ENCODE results near the gene ZNF592. TPM values are rescaled to one million over a fixed set of nuclear protein-coding genes. Genes with fewer than 3 reads are reported as not detected.

ZNF592 gene
- polyA plus RNA-seq, 1 donor from 2014 or later, result 3.9 TPM

DNA sequence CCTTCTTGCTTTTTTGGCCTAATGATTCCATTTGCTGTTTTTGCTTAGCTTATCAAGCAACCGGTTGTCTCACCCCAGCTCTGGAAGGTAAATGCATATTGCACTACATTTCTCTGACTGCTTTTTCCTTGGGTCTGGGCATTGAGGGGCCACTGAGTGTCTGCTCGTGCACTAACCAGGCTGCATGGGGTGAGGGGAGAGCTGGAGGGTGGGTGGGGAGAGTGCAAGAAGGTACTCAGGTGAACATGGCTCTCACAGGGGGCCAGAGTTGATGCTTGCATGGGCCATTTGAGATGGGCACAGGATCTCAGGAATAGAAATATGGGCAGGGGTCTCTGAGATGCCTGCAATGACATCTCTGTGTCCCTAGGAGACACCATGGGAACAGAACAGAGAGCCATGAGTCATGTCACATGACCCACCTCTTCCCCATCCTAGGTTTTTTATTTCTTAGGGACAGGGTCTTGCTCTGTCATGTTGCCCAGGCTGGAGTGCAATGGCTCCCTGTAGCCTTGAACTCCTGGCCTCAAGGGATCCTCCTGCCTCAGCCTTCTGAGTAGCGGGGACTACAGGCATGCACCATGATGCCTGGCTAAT is 75.0 kb downstream of the ZNF592 start:
- no peaks in the 10 kb centered on the region for H3K9me3 ChIP-seq (ENCODE audit: low read length)
- TF ChIP-seq SMC3 (conservative IDR thresholded peaks at IDR 0.05; ENCODE audit: poor library complexity) (no peak), EP300 (conservative IDR thresholded peaks at IDR 0.05; ENCODE audit: poor library complexity, severe bottlenecking) (no peak), TAF1 (IDR thresholded peaks at IDR 0.05; ENCODE audit: low read depth) (no peak), POLR2AphosphoS5 (IDR thresholded peaks at IDR 0.05) (no peak), REST (IDR thresholded peaks at IDR 0.05; ENCODE audit: borderline replicate concordance) (no peak), RAD21 (conservative IDR thresholded peaks at IDR 0.05) (no peak), MXI1 (conservative IDR thresholded peaks at IDR 0.05; ENCODE audit: poor library complexity, severe bottlenecking) (no peak)
- TF ChIP-seq, protein P1, sequence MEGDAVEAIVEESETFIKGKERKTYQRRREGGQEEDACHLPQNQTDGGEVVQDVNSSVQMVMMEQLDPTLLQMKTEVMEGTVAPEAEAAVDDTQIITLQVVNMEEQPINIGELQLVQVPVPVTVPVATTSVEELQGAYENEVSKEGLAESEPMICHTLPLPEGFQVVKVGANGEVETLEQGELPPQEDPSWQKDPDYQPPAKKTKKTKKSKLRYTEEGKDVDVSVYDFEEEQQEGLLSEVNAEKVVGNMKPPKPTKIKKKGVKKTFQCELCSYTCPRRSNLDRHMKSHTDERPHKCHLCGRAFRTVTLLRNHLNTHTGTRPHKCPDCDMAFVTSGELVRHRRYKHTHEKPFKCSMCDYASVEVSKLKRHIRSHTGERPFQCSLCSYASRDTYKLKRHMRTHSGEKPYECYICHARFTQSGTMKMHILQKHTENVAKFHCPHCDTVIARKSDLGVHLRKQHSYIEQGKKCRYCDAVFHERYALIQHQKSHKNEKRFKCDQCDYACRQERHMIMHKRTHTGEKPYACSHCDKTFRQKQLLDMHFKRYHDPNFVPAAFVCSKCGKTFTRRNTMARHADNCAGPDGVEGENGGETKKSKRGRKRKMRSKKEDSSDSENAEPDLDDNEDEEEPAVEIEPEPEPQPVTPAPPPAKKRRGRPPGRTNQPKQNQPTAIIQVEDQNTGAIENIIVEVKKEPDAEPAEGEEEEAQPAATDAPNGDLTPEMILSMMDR (IDR thresholded peaks at IDR 0.05; ENCODE audit: poor library complexity, severe bottlenecking), result no peak
- no peak overlapping the region for H2AFZ ChIP-seq (ENCODE audit: low read depth, low read length)

DNA sequence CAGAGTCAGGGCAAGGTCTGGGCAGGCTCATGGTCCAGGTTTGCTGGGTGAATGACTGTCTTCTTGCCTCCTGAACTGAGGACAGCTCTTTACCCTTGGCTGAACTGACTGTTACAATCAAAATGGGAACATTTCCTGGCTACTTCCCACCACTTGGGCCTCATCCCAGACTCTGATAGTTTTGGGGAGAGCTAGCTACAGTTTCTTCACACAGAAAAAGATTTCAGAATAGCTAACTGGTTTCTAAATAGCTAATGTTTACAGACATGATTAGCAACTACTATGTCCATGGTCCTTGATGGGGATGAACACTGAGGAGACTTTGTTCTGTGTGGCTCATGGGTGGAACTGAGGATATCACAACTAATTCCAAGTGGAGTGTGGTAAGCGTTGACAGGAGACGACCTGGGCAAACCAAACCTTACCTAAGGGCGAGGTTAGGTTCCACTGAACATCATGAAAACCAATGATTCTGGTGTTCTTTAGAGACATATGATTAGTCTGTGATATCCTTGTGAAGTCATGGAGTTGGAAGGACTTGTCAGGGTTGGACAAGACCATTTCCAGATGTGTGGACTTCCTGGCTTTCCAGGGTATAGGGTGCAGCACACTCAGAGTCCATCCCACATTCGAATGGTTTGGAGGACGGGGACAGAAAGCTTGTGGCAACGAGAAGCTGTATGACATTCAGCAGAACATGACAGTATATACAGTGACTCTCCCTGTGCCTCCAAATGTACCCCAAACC is 76.0 kb downstream of the ZNF592 start:
- Histone ChIP-seq H3K27ac (ENCODE audit: low read length) (no peak overlapping the region), H3K27me3 (ENCODE audit: insufficient read depth, low read depth, low read length) (no peaks in the 10 kb centered on the region), H3K4me2 (ENCODE audit: low read length) (no peak overlapping the region), H3K9me3 (ENCODE audit: low read length) (no peaks in the 10 kb centered on the region), H3K36me3 (ENCODE audit: insufficient read depth, low read length) (no peaks in the 10 kb centered on the region), H4K20me1 (ENCODE audit: insufficient read depth) (no peaks in the 10 kb centered on the region), H3K79me2 (replicated peaks; ENCODE audit: insufficient read depth, low read length) (no peaks in the 10 kb centered on the region), H3F3A (ENCODE audit: insufficient read depth, low read length, poor library complexity, severe bottlenecking) (no peaks in the 10 kb centered on the region), H3K9me2 (ENCODE audit: insufficient read depth, low read length) (no peaks in the 10 kb centered on the region), H2AFZ (ENCODE audit: low read depth, low read length) (no peak overlapping the region), H3K4me3 (ENCODE audit: low read length) (no peak overlapping the region), H3K9ac (ENCODE audit: low read length) (no peak overlapping the region)
- no peak for TF ChIP-seq REST (IDR thresholded peaks at IDR 0.05; ENCODE audit: borderline replicate concordance)
- no peak for TF ChIP-seq RAD21 (conservative IDR thresholded peaks at IDR 0.05)

More for the DNA sequence above, 75.0 kb downstream of the ZNF592 start:
- no peaks in the 10 kb centered on the region for H4K20me1 ChIP-seq (ENCODE audit: insufficient read depth)
- no peaks in the 10 kb centered on the region for H3K79me2 ChIP-seq (replicated peaks; ENCODE audit: insufficient read depth, low read length)
- H3K27me3 ChIP-seq (ENCODE audit: insufficient read depth, low read depth, low read length), result no peaks in the 10 kb centered on the region
- H3K4me2 ChIP-seq (ENCODE audit: low read length), result no peak overlapping the region
- H3K9me2 ChIP-seq (ENCODE audit: insufficient read depth, low read length), result no peaks in the 10 kb centered on the region
- H3K36me3 ChIP-seq (ENCODE audit: insufficient read depth, low read length), result no peaks in the 10 kb centered on the region
- H3K9ac ChIP-seq (ENCODE audit: low read length), result no peak overlapping the region
- H3K4me3 ChIP-seq (ENCODE audit: low read length), result no peak overlapping the region
- H3K27ac ChIP-seq (ENCODE audit: low read length), result no peak overlapping the region
- H3F3A ChIP-seq (ENCODE audit: insufficient read depth, low read length, poor library complexity, severe bottlenecking), result no peaks in the 10 kb centered on the region
